Peyer's patch (tissue), 4 donors: ENCODE data around the gene USF2.

Experiments used
- POLR2A ChIP-seq, 2 donors: fragments of 450-650 bp; IDR thresholded peaks; one replicate each; pipeline ENCODE4 v1.5.1; 2017; ENCODE audit warnings: antibody characterized with exemption in 2 of 2, mild to moderate bottlenecking in 2 of 2, moderate library complexity in 2 of 2
- TF ChIP-seq, protein P1 (sequence below), 6 experiments: fragments of 450-650 bp in 4 of 6; fragments of 200-600 bp in 2 of 6; sonication (generic) in 1 of 6; IDR thresholded peaks; one replicate each; pipeline ENCODE4 v1.5.1; 2017 to 2019; ENCODE audit warnings: antibody characterized with exemption in 6 of 6, mild to moderate bottlenecking in 3 of 6, moderate library complexity in 1 of 6

DNA sequence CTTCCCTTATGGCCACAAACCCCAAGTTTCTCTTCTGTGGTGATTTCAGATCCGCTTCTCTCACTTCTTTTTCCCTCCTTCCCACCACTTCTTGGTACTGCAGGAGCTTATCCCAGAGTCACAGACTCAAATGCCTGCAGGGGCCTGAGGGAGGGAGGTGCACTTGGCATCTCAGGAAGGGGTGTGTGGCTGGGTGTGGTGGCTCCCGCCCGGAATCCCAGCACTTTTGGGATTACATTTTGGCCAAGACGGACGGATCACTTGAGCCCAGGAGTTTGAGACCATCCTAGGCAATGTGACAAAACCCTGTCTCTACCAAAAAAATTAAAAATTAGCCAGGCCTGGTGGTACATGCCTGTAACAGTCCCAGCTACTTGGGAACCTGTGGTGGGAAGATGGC lies 5.6 kb downstream of the USF2 start:
- TF ChIP-seq, protein P1, sequence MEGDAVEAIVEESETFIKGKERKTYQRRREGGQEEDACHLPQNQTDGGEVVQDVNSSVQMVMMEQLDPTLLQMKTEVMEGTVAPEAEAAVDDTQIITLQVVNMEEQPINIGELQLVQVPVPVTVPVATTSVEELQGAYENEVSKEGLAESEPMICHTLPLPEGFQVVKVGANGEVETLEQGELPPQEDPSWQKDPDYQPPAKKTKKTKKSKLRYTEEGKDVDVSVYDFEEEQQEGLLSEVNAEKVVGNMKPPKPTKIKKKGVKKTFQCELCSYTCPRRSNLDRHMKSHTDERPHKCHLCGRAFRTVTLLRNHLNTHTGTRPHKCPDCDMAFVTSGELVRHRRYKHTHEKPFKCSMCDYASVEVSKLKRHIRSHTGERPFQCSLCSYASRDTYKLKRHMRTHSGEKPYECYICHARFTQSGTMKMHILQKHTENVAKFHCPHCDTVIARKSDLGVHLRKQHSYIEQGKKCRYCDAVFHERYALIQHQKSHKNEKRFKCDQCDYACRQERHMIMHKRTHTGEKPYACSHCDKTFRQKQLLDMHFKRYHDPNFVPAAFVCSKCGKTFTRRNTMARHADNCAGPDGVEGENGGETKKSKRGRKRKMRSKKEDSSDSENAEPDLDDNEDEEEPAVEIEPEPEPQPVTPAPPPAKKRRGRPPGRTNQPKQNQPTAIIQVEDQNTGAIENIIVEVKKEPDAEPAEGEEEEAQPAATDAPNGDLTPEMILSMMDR (IDR thresholded peaks at IDR 0.05) = no peak
- no peak for TF ChIP-seq POLR2A (IDR thresholded peaks at IDR 0.05)
